ENCODE data around the gene G2E3. TPM values are rescaled to one million over a fixed set of nuclear protein-coding genes. Genes with fewer than 3 reads are reported as not detected.
A peak's percentile ranks its signal among the peaks of the same experiment; 100 is the strongest.
"Not testable (repeated sequence)": the region's sequence is repeated elsewhere in the genome, so short reads cannot be mapped to it uniquely, and the experiment has no call there.

G2E3 gene
- total RNA-seq, 2 experiments from 2014 or later, result 28.6 to 29.1 TPM

DNA sequence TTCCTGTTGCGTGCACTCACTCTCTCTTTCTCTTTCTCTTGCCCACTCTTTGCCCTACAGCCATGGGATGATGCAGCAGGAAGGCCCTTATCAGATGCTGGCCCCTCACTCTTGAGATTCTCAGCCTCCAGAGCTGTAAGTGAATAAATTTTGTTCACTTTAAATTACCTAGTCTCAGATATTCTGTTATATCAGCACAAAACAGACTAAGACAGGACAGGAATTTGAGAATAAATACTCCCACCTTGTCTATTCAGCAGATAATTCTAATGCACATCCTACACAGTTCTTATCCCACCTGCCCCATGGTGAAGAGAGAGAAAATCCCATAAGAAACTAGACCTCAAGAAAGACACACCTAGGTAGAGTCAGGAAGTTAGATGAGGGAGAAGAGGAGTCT is 25.8 kb upstream of the G2E3 start:
- DNase-seq, result no peak
- Mint-ChIP-seq H3K27me3 (ENCODE audit: low read depth) (peaks cover 8% of the 10 kb centered on the region), H3K36me3 (ENCODE audit: low read depth) (no peaks in the 10 kb centered on the region), H3K4me1 (ENCODE audit: low read depth) (no peaks in the 10 kb centered on the region), H3K9me3 (no peaks in the 10 kb centered on the region), H3K27ac (no peak overlapping the region), H3K4me3 (no peak overlapping the region)
- CTCF ChIA-PET, result interaction anchor here (1.1 kb wide), 1 partner anchor 15 kb away, joined by 3 read pairs; no protein-coding TSS in a partner anchor
- intact Hi-C loops (cut with micrococcal nuclease), result no loop called here

DNA sequence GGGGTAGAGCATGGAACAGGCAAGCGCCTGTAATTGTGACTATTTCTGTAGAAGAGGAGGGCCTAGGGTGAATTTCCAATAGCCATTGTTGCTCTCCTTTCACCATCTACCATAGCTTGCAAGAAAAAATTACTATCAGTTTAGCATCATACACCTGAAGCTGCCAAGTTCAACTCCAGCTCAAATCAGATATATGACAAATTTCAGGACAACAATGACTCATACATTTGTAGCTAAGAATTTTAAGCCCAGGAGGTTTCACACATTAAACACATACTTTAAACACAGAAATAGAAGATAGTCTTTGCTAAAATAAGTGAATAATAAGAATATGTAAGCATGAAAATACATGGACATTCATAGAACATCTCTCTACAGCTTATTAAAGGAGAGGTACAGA is 17.6 kb upstream of the G2E3 start:
- DNase-seq, result no peak
- Mint-ChIP-seq H3K4me1 (ENCODE audit: low read depth) (no peaks in the 10 kb centered on the region), H3K27ac (no peak overlapping the region), H3K36me3 (ENCODE audit: low read depth) (no peaks in the 10 kb centered on the region), H3K4me3 (no peak overlapping the region), H3K9me3 (no peaks in the 10 kb centered on the region), H3K27me3 (ENCODE audit: low read depth) (peaks cover 8% of the 10 kb centered on the region)
- intact Hi-C loops (cut with micrococcal nuclease), result no loop called here
- CTCF ChIA-PET, result interaction anchor here (1.1 kb wide), 1 partner anchor 19 kb away, joined by 3 read pairs; no protein-coding TSS in a partner anchor

DNA sequence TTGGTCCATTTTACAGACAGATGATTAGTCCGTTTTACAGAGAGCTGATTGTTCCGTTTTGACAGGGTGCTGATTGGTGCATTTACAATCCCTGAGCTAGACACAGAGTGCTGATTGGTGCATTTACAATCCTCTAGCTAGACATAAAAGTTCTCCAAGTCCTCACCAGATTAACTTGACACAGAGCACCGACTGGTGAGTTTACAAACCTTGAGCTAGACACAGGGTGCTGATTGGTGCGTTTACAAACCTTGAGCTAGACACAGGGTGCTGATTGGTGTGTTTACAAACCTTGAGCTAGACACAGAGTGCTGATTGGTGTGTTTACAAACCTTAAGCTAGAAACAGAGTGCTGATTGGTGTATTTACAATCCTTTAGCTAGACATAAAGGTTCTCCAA is 12.2 kb upstream of the G2E3 start:
- H3K36me3 Mint-ChIP-seq (ENCODE audit: low read depth); H3K27me3 Mint-ChIP-seq (ENCODE audit: low read depth); intact Hi-C loops (cut with micrococcal nuclease); H3K4me3 Mint-ChIP-seq; DNase-seq; H3K4me1 Mint-ChIP-seq (ENCODE audit: low read depth); H3K9me3 Mint-ChIP-seq; CTCF ChIA-PET; H3K27ac Mint-ChIP-seq: not testable (repeated sequence)

DNA sequence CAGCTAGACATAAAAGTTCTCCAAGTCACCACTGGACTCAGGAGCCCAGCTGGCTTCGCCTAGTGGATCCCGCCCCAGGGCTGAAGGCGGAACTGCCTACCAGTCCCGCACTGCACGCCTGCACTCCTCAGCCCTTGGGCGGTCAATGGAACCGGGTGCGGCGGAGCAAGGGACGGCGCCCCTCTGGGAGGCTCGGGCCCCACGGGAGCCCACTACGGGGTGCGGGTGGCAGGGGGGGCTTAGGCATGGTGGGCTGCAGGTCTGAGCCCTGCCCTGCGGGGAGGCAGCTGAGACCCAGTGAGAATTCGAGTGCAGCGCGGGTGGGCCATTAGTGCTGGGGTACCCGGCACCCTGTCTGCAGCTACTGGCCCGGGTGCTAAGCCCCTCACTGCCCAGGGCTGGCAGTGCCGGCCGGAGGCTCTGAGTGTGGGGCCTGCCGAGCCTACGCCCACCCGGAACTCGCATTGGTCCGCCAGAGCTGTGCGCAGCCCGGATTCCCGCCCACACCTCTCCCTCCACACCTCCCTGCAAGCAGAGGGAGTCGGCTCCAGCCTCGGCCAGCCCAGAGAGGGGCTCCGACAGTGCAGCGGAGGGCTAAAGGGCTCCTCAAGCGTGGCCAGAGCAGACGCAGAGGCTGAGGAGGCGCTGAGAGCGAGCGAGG is 11.4 kb upstream of the G2E3 start:
- intact Hi-C loops (cut with micrococcal nuclease), result no loop called here
- H3K4me1 Mint-ChIP-seq (ENCODE audit: low read depth), result no peaks in the 10 kb centered on the region
- DNase-seq, result no peak
- H3K9me3 Mint-ChIP-seq, result no peaks in the 10 kb centered on the region
- CTCF ChIA-PET, result interaction anchor here (0.9 kb wide), 1 partner anchor 15 kb away, joined by 3 read pairs; no protein-coding TSS in a partner anchor
- no peak overlapping the region for H3K27ac Mint-ChIP-seq
- H3K4me3 Mint-ChIP-seq, result no peak overlapping the region
- peaks cover 7% of the 10 kb centered on the region for H3K27me3 Mint-ChIP-seq (ENCODE audit: low read depth)
- no peaks in the 10 kb centered on the region for H3K36me3 Mint-ChIP-seq (ENCODE audit: low read depth)

DNA sequence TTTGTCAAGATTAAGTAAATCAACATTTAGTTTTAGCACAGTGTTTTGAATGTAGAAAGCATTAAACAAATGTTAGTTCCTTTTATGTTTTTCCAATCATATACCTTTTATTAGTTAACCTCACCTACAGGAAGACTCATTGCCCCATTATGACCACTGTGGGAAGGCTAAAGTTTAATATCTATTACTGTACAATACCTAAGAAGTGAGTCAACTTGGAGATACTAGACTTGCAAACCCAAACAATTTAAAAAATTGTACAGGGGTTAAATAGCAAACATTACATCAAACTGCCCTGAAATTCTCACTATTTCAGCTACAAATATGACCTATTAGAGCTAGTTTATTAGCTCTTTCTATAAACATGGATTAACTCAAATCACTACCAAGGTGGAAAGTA is 8.6 kb upstream of the G2E3 start:
- intact Hi-C loops (cut with micrococcal nuclease), result loop anchor here (10.0 kb wide), 1 partner anchor 864 kb away; no protein-coding TSS in a partner anchor
- H3K36me3 Mint-ChIP-seq (ENCODE audit: low read depth), result no peaks in the 10 kb centered on the region
- H3K4me1 Mint-ChIP-seq (ENCODE audit: low read depth), result peaks cover 4% of the 10 kb centered on the region
- CTCF ChIA-PET, result interaction anchor here (0.7 kb wide), 1 partner anchor 207 kb away, joined by 3 read pairs; no protein-coding TSS in a partner anchor
- no peak overlapping the region for H3K4me3 Mint-ChIP-seq
- peaks cover 7% of the 10 kb centered on the region for H3K27me3 Mint-ChIP-seq (ENCODE audit: low read depth)
- H3K27ac Mint-ChIP-seq, result no peak overlapping the region
- H3K9me3 Mint-ChIP-seq, result no peaks in the 10 kb centered on the region
- DNase-seq, result no peak

GRCh38 chr14:30551460-30551859 is 7.5 kb upstream of the G2E3 start:
- peaks cover 7% of the 10 kb centered on the region for H3K27me3 Mint-ChIP-seq (ENCODE audit: low read depth)
- intact Hi-C loops (cut with micrococcal nuclease), result loop anchor here (10.0 kb wide), 1 partner anchor 863 kb away; no protein-coding TSS in a partner anchor
- H3K36me3 Mint-ChIP-seq (ENCODE audit: low read depth), result no peaks in the 10 kb centered on the region
- H3K9me3 Mint-ChIP-seq, result no peaks in the 10 kb centered on the region
- H3K4me3 Mint-ChIP-seq, result no peak overlapping the region
- DNase-seq, result no peak
- no peak overlapping the region for H3K27ac Mint-ChIP-seq
- H3K4me1 Mint-ChIP-seq (ENCODE audit: low read depth), result peaks cover 4% of the 10 kb centered on the region
- CTCF ChIA-PET, result no interaction called here

DNA sequence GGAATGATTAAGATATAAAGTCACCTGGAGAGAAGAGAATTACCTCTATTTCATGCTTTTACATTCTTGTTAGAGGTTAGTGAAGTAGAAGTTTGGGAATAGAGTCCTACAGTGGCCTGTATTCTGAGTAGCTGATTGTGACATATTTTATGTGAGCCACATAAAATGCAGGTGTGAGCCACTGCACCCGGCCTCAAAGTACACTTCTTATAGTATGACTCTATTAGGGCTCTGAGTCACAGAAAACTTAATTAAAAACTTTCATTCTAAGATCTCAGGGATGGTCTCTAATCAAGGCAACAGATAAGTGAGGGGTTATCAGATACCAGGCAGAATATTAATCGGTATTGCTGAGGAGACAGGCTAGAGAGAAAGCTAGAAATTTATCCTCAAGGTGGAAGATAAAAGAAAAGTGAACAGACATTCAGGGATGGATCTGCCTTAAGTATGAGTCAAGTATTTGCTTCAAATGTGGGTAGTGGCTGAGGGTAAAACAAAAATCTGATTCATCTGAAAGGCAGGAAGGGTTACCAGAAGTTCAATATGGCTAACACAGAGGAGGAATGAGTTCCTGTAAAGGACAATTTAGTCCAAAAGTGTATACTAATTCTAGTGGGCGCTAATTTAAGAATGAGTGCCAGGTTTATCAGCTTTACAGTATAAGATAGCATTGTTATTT is 5.5 kb upstream of the G2E3 start:
- H3K9me3 Mint-ChIP-seq, result no peaks in the 10 kb centered on the region
- peak; percentile 19 for DNase-seq
- no peak overlapping the region for H3K27ac Mint-ChIP-seq
- no peaks in the 10 kb centered on the region for H3K36me3 Mint-ChIP-seq (ENCODE audit: low read depth)
- no peak overlapping the region for H3K4me3 Mint-ChIP-seq
- peaks cover 7% of the 10 kb centered on the region for H3K4me1 Mint-ChIP-seq (ENCODE audit: low read depth)
- CTCF ChIA-PET, result no interaction called here
- intact Hi-C loops (cut with micrococcal nuclease), result loop anchor here (10.0 kb wide), 1 partner anchor 861 kb away; no protein-coding TSS in a partner anchor
- peaks cover 7% of the 10 kb centered on the region for H3K27me3 Mint-ChIP-seq (ENCODE audit: low read depth)

GRCh38 chr14:30558362-30558674 is 640 bp upstream of the G2E3 start:
- no peaks in the 10 kb centered on the region for H3K9me3 Mint-ChIP-seq
- peaks cover 13% of the 10 kb centered on the region for H3K36me3 Mint-ChIP-seq (ENCODE audit: low read depth)
- no peak overlapping the region for H3K27ac Mint-ChIP-seq
- intact Hi-C loops (cut with micrococcal nuclease), result loop anchor here (2.0 to 10.0 kb wide), 3 partner anchors 36 to 856 kb away; partner anchors contain the start of gene HECTD1
- CTCF ChIA-PET, result interaction anchor here (1.3 to 1.6 kb wide), 2 partner anchors 64 to 182 kb away, joined by 3 read pairs; partner anchors contain the start of gene SCFD1
- H3K27me3 Mint-ChIP-seq (ENCODE audit: low read depth), result no peaks in the 10 kb centered on the region
- H3K4me1 Mint-ChIP-seq (ENCODE audit: low read depth), result peaks cover 29% of the 10 kb centered on the region
- peak overlapping the region; percentile 100 for H3K4me3 Mint-ChIP-seq
- DNase-seq, result no peak

DNA sequence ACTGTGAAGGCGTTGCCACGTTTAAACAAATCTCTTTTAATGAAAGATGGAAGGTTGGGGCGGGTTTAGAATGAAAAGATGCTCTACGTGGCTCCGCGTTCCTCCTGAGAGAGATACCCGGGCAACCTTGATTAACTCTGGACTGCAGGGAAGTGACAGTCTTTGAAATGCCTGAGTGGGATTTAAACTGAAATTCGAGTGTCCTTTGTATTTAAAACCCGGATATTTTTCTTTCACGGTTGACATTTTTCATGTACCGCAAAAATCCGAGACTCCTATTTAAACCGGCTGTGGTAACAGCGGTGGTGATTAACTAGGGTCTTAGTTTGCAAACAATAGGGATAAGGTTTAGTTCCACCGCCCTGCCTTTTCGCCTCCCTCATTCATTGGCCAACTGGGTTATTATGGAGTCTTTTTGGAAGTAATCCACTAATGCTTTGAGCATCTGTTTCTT is 707 bp downstream of the G2E3 start:
- Mint-ChIP-seq H3K9me3 (no peaks in the 10 kb centered on the region), H3K4me1 (ENCODE audit: low read depth) (peaks cover 35% of the 10 kb centered on the region), H3K27me3 (ENCODE audit: low read depth) (no peaks in the 10 kb centered on the region), H3K36me3 (ENCODE audit: low read depth) (peaks cover 19% of the 10 kb centered on the region), H3K27ac (peak overlapping the region; percentile 99), H3K4me3 (peak overlapping the region; percentile 100)
- intact Hi-C loops (cut with micrococcal nuclease), result loop anchor here (1.0 to 10.0 kb wide), 6 partner anchors 37 to 1002 kb away; partner anchors contain the start of genes HECTD1, NUBPL, SCFD1 and STRN3
- peak; percentile 18 for DNase-seq
- CTCF ChIA-PET, result interaction anchor here (0.8 to 1.3 kb wide), 2 partner anchors 9 to 63 kb away, joined by 3 read pairs; partner anchors contain the start of gene SCFD1

DNA sequence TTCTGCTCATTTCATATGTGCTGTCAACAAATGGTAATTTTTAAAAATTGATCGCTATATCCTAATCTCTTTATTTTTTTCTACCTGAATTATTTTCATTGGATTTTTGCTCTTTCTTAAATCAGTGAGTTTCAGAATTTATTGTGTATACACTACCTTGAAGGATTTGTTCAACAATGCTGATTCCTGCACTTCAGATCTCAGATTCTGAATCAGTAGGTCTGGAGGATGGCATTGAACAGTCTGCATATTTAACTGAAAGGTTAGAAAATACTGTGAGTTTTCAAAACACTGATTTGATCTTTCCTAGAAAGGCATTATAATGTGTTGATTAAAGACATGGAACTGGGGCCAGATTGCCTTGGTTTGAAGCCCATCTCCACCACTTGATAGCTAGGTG is 1.6 kb downstream of the G2E3 start:
- Mint-ChIP-seq H3K4me1 (ENCODE audit: low read depth) (peaks cover 39% of the 10 kb centered on the region), H3K4me3 (peak overlapping the region; percentile 61), H3K27me3 (ENCODE audit: low read depth) (no peaks in the 10 kb centered on the region), H3K36me3 (ENCODE audit: low read depth) (peaks cover 24% of the 10 kb centered on the region), H3K9me3 (no peaks in the 10 kb centered on the region), H3K27ac (no peak overlapping the region)
- CTCF ChIA-PET, result no interaction called here
- no peak for DNase-seq
- intact Hi-C loops (cut with micrococcal nuclease), result no loop called here

DNA sequence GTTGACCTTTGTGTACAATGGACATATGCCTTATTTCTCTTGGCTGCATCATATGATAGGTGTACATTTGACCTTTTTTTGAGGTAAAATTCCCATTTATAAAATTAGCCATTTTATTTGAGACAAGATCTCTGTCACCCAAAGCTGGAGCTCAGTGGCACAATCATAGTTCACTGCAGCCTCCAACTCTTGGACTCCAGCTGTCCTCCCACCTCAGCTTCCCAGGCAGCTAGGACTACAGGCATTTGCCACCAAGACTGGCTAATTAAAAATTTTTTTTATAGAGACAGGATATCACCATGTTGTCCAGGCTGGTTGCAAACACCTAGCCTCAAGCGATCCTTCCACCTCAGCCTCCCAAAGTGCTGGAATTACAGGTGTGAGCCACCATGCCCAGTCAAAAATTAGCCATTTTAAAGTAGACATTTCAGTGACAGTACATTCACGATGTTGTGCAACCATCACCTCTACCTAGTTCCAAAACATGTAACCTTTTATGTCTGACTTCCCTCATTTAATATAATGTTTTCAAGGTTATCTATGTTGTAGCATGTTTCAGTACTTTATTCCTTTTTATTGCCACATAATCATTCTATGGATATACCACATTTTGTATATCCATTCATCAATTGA is 5.4 kb downstream of the G2E3 start:
- intact Hi-C loops (cut with micrococcal nuclease), result no loop called here
- H3K4me1 Mint-ChIP-seq (ENCODE audit: low read depth), result peaks cover 64% of the 10 kb centered on the region
- no peaks in the 10 kb centered on the region for H3K9me3 Mint-ChIP-seq
- DNase-seq, result no peak
- no peaks in the 10 kb centered on the region for H3K27me3 Mint-ChIP-seq (ENCODE audit: low read depth)
- H3K27ac Mint-ChIP-seq, result no peak overlapping the region
- H3K36me3 Mint-ChIP-seq (ENCODE audit: low read depth), result peaks cover 28% of the 10 kb centered on the region
- CTCF ChIA-PET, result no interaction called here
- no peak overlapping the region for H3K4me3 Mint-ChIP-seq

- no peaks in the 10 kb centered on the region for H3K27me3 Mint-ChIP-seq (ENCODE audit: low read depth)
- H3K36me3 Mint-ChIP-seq (ENCODE audit: low read depth), result peaks cover 28% of the 10 kb centered on the region
- intact Hi-C loops (cut with micrococcal nuclease), result no loop called here
- CTCF ChIA-PET, result no interaction called here
- H3K4me3 Mint-ChIP-seq, result no peak overlapping the region
- H3K4me1 Mint-ChIP-seq (ENCODE audit: low read depth), result peaks cover 68% of the 10 kb centered on the region
- H3K9me3 Mint-ChIP-seq, result no peaks in the 10 kb centered on the region
- DNase-seq, result no peak
- no peak overlapping the region for H3K27ac Mint-ChIP-seq
These were observed 5.9 kb downstream of the G2E3 start for GRCh38 chr14:30564868-30565248.
